KG1 (cell line): ENCODE data around the gene TMEM140.

Experiments used
- DNase-seq: peaks from one replicate; lab custom pipeline; 2025; lab: John Stamatoyannopoulos, UW

The TMEM140 gene

GRCh38 chr7:135174941-135175340, 27.1 kb downstream of the TMEM140 start:
- no peak for DNase-seq

DNA sequence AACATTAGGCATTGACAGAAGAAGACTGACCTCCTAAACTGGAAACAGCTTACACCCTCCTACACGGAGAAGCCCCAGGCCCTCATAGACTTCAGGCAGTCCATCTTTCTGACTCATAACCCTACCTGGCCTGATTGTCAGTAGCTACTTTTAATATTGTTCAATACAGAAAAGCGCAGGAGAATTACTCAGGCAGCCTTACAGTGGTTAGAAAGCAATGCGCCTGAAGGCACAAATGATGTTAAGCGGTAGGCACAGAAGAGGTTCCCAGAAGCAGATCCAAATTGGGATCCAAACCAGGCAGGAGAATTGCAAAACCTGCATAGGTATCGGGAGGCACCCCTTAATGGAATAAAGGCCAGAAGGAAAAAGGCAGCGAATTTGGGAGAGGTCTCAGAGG, 28.1 kb downstream of the TMEM140 start:
- no peak for DNase-seq

- DNase-seq = no peak
Measured at GRCh38 chr7:135177028-135177696, 29.3 kb downstream of the TMEM140 start.

DNA sequence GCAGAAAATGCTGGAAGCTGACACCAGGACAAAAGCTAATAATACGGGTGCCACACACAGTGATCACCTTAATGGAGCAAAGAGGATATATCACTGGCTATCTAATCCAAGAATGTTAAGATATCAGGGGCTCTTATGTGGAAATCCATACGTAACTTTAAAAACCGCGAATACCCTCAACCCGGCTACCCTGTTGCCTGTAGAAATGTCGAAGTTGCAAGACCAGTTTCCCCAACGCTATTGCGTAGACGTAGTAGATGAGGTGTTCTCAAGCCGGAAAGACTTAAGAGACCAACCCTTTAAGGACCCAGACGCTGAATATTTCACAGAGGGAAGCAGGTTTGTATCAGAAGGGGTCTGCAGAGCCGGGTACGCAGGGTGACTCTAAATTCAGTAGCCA, 30.5 kb downstream of the TMEM140 start:
- DNase-seq = no peak

DNA sequence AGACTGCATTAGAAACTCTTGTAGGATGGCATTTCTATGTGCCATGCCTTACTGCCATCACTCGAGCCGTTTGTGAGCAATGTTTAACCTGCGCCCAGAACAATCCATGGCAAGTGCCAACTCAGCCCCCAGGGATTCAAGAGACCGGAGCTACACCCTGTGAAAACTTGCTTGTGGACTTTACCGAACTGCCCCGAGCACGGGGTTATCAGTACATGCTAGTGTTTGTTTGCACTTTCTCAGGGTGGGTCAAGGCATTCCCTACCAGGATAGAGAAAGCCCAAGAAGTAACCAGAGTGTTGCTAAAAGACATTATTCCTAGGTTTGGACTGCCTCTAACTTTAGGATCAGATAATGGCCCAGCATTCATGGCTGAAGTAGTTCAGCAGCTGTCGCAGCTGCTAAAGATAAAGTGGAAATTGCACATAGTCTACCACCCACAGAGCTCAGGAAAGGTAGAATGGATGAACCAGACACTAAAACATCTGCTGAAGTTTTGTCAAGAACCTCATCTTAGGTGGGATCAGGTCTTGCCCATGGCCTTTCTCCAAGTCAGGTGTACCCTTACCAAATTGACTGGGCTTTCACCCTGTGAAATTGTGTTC, 31.6 kb downstream of the TMEM140 start:
- DNase-seq = no peak

- DNase-seq = no peak
Measured at GRCh38 chr7:135180122-135180521, 32.2 kb downstream of the TMEM140 start.

GRCh38 chr7:135181261-135181928, 33.5 kb downstream of the TMEM140 start:
- no peak for DNase-seq

DNA sequence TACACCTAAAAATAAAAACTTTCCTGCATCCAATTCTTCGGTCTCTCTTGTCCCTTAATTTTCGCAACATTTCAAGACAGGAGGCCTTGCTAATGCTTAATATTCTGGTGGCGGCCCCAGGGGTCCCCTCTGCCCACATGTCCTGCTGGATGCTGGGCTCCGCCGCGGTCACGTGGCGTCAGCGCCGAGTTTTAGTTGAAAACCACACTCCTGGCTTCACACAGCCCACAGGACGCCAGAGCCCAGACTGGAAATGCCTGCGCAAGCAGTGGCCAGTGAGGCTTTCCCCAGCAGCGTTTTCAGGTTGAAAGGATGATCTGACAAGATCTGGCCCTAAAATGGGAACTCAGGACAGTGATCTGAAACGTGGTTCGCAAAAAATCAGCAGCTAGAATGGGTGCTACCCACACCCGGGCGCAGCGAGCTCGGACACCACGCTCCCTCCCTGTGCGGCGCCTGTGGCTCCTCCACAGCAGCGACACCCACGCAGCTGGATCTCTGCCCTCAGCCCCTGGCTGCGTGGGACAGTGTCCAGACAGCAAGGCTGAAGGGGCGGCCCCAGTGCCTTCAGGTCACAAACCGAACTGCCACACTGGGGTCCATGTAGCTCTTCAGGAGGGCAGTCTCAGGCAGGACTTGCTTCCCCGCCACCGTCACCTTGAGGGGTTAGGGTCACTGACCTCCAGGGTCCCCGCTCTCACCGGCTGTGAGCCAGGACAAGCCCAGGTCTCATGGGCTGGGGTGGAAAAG, 34.2 kb downstream of the TMEM140 start:
- no peak for DNase-seq

DNA sequence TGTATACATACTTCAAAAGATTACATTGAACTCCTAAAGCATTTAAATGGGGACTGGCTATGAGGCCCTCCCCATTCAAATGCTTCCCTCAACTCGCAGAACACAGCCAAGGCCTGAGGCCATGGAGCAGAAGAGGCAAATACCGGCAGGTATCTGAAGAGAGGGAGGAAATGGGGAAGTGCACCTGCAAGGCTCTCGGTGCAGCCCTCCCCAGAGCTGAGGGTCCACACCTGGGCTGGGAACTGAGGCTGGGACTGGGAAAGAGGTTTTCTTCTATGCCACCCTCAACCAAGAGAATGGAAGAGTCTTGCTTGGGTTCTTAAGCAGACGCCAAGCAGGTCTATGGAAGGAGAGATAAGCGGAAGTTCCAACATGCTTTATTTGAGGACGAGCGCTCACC, 35.6 kb downstream of the TMEM140 start:
- no peak for DNase-seq

DNA sequence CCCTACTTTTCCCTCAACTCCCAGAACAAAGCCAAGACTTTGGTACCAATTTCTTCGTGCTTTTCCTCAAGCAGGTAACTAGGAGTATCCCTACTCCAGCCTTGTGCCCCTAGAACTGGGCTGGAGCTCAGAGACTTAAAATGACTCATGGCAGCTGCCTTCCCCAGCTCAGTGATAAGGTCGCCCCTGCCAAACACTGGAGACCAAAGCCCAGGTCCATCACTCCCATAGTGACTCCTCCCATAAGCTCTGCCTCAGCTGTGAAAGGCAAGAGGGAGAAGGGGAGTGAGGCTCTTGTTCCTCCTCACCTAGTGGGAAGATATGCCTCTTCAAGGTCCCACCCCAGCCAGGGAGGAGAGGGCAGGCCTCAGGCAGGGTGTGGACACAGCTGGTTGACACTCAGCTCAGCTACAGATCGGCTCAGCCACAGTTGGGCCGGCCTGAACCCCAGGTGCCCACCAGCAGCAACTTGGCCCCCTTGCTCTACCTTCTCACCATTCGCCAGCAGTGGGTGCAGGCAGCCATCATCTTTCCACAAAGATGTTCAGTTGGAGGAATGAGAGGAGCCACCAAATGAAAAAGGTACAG, 36.5 kb downstream of the TMEM140 start:
- no peak for DNase-seq

- DNase-seq = no peak
Measured at GRCh38 chr7:135185471-135186260, 37.8 kb downstream of the TMEM140 start.

DNA sequence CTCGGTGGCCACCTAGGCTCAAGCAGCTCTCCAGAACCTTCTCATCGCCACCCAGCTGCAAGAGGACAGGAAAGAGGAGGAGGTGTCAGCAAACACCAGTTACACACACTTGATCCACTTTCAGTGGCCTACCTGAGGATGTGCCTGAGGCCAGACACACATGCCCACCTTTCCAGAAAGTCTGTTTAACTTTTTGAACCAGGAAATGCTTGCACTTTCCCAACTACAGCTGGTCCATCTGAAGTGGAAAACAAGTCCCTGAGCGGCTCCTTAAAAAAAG, 38.3 kb downstream of the TMEM140 start:
- no peak for DNase-seq

GRCh38 chr7:135186841-135187253, 39.0 kb downstream of the TMEM140 start:
- no peak for DNase-seq

GRCh38 chr7:135188298-135188984, 40.6 kb downstream of the TMEM140 start:
- no peak for DNase-seq

- DNase-seq = no peak
Measured at GRCh38 chr7:135189221-135189662, 41.4 kb downstream of the TMEM140 start.

GRCh38 chr7:135189961-135190360, 42.1 kb downstream of the TMEM140 start:
- DNase-seq = no peak

GRCh38 chr7:135190703-135191102, 42.8 kb downstream of the TMEM140 start:
- no peak for DNase-seq

DNA sequence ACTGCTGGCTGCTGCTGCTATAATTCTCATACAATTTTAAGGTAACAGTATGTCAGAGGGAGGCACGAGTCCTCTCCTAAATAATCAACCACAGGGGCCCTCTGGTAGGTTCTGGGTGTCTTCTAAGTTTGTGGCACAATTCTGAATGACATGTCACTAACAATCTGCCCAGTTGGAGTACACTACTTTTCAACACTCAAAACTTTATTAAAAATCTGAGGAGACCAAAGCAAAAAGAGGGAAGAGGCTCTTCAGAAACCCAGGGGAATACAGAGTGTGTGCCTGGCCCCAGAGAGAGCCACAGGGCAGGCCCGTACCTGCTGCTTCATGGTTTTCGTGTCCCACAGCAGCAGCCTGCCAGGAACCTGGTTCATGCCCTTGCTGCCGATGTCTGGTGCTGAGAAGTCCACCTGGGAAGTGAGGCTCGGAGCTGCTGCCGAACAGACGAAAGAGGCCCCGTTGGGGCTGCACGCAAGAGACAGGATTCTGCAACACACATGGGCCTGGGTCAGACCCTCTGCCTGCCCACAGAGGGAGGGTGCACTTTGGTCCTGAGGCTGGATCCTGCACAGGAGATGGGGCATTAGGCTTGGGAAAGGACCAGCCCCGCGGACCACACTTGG, 45.2 kb downstream of the TMEM140 start:
- DNase-seq = no peak

- DNase-seq = no peak
Measured at GRCh38 chr7:135193615-135194081, 45.8 kb downstream of the TMEM140 start.

- DNase-seq = no peak
Measured at GRCh38 chr7:135194494-135195095, 46.7 kb downstream of the TMEM140 start.
